HTR-8/SVneo (cell line): ENCODE measurements around the gene OGA.
A peak's percentile ranks its signal among the peaks of the same experiment; 100 is the strongest.

Experiments
- DNase-seq: peaks from one replicate; pipeline ENCODE4 v3.0.0; 2011; ENCODE audit warnings: low spot score, mixed read lengths; ENCODE audit not compliant: insufficient read length
- FAIRE-seq: peaks from 2 replicates; lab custom pipeline; 2011; peaks lifted over from hg19 to GRCh38; lab: Jason Lieb, UNC

Gene OGA

GRCh38 chr10:101838416-101838970, 20.2 kb upstream of the OGA start:
- FAIRE-seq (no peak), DNase-seq (no peak)

GRCh38 chr10:101837748-101838147, 19.5 kb upstream of the OGA start:
- DNase-seq, result no peak
- no peak for FAIRE-seq

GRCh38 chr10:101835362-101835761, 17.1 kb upstream of the OGA start:
- no peak for DNase-seq
- no peak for FAIRE-seq

- FAIRE-seq (no peak), DNase-seq (no peak)
Observed at GRCh38 chr10:101834341-101834740, 16.1 kb upstream of the OGA start.

- no peak for FAIRE-seq
- no peak for DNase-seq
Observed at GRCh38 chr10:101833466-101833865, 15.2 kb upstream of the OGA start.

DNA sequence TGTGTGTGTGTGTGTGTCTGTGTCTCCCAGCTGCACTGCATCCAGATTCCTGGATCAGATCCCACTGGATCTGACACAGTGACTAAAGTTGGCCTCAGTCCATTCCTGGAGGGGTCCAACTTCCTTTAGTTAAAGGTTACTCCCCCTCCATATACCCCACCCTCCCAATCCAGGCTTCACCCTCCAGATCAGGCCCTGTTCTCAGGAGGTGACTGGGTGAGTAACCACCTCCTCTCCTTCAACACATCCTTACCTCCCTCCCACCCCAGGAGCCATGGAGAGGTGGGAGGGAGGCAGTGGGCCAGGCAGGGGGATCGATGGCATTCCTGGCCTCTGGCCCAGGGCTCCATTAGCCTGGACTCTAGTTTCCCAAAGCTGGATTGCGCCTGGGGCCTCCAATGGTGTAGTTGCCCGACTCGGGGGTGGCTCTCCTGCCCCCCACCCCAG, 14.1 kb upstream of the OGA start:
- DNase-seq (no peak), FAIRE-seq (no peak)

DNA sequence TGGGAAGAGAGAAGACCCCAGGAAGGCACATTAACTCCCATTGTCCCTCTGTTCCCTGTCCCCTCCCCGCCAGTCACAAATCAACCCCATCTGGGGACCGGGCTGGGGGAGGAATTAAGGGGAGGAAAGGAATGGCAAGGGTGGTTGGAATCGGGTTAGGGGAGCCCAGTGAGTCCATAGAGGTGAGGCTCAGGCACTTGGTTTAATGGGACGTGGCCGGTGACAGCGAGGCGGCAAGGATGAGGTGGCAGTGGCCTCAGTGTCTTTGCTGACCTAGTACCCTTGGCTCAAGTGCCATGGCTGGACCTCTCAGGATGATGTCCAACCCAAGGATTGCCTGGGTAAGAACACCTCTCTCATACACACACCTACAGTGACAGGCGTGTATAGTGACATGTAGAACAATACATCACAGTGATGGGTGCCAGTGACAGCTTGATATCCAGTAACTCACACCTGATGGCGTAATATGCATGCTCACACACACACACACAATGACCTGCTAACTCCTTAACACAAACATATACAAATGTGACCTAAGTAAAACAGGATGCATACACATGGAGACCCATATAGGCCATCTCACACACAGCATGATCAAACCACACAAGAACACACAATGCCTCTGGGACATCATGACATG, 13.0 kb upstream of the OGA start:
- no peak for DNase-seq

GRCh38 chr10:101830322-101831168, 12.3 kb upstream of the OGA start:
- DNase-seq, result no peak
- FAIRE-seq, result peak; percentile 78

More for the DNA sequence above, 13.0 kb upstream of the OGA start:
- FAIRE-seq, result no peak

DNA sequence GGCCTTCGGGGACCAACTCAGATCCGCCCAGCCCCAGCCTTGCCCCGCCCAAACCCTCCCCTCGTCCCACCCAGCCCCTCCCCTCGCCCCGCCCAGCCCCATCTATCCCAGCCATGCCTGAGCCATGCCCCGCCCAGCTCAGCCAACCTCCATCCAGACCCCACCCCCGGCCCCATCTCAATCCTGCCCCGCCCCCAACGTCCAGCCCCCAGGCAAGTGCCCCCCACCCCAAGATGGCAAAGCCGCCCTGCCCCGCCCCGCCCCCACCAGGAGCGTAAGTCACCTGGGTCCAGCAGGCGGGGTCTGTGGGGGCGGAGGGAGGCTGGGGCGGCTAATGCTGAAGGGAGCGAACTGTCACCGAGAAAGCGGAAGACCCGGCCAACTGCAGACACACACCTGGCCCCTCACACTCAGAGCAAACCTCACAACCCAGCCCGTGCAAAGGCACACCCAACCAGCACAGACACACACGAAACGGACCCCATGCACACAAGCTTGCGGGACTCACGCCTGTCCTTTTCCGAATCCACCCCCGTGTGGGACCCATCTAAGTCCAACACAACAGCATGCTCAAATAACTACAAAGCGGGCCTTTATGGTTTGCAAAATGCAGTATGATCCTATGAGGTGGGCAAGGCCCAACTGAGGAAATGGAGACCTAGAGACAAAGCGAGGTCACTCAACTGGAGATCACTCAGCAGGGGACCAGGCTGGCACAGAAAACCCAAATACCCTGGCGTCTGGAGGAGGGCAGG, 11.5 kb upstream of the OGA start:
- no peak for DNase-seq
- no peak for FAIRE-seq

GRCh38 chr10:101828766-101829551, 10.7 kb upstream of the OGA start:
- DNase-seq, result no peak
- FAIRE-seq, result no peak

DNA sequence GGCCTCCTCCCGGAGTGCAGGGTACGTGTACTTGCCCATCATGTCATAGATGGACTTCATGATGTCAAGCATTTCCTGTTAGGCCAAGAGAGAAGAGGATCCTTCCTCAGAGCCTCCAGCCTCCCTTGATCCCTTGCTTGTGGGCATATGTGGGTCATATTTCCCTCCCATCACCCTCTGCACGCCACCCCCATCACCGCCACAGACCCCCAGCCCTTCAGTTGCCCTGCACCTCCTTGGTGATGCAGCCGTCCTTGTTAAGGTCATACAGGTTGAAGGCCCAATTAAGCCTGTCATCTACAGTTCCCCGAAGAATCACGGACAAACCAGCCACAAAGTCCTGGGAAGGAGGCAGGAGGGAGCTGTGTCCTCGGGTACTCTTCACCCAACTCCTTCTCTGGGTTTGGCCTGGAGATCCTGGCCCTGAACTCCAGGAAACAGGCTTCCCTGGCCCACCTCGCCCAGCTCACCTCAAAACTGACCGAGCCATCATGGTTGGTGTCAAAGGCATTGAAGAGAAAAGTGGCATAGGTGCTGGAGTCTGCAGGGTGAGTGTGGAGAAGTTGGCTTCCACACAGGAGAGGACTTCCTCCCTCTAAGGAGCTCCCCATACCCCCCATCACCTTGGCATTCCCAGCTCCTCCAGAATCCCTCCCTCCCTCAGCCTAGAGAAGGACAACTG, 9.8 kb upstream of the OGA start:
- no peak for DNase-seq
- FAIRE-seq, result no peak

GRCh38 chr10:101826852-101827434, 8.7 kb upstream of the OGA start:
- FAIRE-seq (no peak), DNase-seq (no peak)

DNA sequence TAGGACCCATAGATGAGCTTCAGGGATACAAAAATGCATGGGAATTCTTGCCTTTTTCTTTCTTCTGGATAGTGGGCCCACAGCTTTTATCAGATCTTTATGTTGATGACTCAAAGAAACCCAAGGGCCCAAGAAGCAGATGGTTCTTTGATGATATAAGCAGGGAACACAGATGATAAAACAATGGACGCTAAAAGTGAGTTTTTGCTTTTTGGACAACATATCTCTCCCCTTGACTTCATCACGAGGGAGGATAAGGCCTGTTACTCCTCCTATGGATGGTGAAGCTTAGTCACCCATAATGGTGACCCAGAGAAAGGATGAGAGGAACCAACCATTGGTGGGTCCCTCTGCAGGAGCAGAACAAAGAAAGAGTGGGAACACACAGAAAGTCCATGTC, 6.5 kb upstream of the OGA start:
- DNase-seq (no peak), FAIRE-seq (no peak)

- FAIRE-seq (no peak), DNase-seq (no peak)
Observed at GRCh38 chr10:101818872-101819633, 809 bp upstream of the OGA start.

DNA sequence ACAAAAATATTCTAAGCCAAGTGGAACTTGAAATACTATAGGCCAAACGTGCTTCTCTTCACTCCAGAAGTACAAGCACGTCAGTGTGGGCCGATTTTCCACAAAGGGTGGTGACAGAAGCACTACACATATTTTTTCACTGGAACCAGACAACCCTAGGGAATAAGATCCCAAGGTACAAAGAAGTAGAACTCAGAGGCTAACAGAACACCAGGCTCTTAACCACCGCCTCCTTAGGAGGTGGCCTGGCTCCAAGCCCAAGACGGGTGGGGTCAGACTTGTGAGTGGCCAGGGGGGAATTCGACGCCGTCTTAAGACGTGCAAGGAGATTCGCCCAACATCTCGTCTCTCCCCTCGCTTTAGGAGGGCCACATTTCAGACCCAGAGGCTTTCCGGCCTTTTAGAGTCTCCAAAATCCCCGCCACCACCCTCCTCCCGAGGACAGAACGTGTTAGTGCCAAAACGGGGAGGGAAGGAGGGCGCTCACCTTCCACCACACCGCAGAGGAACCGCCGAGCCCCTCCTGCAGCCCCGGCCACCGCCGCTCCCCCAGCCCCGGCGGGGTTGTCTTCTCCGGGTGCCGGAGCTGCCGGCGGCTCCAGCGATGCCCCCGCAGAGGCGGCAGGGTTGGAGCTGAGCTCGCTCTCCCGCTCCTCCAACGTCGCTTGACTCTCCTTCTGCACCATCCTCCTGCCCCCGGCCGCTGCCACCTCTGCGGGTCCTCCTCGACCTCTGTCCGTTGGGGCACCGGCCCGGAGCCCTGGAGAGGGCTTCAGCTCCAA, 716 bp downstream of the OGA start:
- DNase-seq (peak; percentile 80), FAIRE-seq (peak; percentile 59)

- no peak for FAIRE-seq
- no peak for DNase-seq
Observed at GRCh38 chr10:101816913-101817336, 1.3 kb downstream of the OGA start.

DNA sequence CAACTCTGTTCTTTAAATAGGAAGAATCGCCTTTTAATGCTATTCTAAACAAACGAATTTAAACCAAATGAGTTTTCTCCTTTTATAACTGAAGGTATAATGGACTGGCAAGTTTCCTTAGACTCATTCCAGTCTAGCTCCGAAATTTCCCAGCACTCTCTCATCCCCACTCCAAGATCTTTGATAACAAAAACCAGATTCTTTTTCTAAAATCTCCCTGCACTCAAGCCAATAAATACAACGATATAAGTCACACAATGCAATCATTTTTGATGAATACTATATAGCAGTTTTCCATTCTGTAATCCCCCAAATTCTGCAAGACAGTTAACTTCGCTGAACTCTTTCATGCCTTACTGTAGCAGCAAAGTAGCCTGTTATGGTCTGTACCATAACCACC, 1.9 kb downstream of the OGA start:
- FAIRE-seq (no peak), DNase-seq (no peak)
